DMS 273 (cell line): ENCODE measurements around the gene TSHZ3.

Experiments
- DNase-seq: peaks from one replicate; lab custom pipeline; 2025; ENCODE audit not compliant: unreplicated experiment; lab: John Stamatoyannopoulos, UW

Gene TSHZ3

DNA sequence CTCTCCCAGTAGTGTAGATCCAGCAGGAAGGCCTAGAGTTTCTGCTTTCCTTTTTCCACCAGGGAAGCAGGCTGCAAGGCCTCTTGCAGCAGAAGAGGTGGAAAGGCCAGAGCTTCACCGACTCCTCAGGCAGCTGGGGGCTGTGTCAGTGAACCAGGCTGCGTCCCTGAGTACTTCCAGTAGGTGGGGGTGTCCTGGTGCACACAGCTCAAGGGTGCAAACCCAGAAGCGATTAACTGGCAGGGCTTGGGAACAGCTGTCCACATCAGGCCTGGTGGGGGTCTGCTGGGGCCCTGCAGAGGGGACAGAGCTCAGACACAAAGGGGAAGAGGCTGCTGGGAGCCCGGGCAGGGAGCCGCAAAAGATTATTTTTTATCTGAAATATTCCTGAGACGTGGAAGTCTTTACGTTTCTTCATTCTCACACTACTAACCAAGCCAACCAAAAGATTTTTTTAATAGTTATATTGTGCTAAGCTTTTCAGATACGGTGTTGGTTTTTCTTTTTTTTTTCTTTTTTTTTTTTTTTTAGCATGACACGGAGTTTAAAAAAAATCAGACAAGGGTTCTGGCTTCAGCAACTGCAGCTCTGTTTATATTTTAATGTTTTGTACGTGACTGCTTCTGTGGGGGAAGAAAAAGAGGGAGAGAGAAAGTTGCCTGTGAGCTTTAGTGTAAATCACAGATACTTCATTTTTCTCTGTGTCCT, 11.0 kb downstream of the TSHZ3 start:
- DNase-seq = peak; percentile 55

- DNase-seq = no peak
These were observed 12.0 kb downstream of the TSHZ3 start for GRCh38 chr19:31337008-31337914.

- no peak for DNase-seq
These were observed 13.5 kb downstream of the TSHZ3 start for GRCh38 chr19:31335716-31336115.

DNA sequence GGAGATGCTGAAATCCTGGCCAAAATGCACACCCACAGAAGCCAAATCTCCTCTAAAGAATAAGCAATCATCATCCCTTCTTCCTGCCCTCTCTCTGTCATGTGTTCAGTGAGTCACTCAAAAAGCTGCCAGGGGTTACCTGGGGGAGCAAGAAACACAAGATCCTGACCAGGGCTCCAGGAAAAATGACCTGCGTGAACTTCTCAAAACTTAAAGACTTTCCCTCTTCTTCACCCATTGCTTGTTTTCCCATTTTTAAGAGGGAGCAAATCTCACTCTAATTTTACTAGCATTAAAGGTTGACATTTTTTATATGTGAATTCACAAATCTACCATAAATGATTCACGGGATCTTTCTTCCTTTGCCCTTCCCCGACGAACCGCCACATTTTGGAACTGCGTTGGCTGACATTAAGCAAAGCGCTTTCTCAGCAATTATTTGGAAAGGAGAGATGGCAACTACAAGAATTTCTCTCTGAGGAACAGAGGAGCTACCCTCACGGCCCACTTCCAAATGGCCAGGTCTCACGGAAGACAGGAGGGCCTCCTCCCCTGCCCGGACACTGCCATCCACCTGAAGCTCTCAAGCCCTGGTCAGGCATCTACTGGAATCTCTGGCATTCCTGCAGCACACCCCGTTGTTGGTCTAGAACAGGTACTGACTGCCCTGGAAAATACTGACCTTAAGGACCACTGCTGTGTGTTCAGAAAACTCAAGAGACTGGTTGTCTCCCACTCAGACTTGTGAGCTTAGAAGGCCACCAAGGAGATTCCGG, 14.2 kb downstream of the TSHZ3 start:
- no peak for DNase-seq

DNA sequence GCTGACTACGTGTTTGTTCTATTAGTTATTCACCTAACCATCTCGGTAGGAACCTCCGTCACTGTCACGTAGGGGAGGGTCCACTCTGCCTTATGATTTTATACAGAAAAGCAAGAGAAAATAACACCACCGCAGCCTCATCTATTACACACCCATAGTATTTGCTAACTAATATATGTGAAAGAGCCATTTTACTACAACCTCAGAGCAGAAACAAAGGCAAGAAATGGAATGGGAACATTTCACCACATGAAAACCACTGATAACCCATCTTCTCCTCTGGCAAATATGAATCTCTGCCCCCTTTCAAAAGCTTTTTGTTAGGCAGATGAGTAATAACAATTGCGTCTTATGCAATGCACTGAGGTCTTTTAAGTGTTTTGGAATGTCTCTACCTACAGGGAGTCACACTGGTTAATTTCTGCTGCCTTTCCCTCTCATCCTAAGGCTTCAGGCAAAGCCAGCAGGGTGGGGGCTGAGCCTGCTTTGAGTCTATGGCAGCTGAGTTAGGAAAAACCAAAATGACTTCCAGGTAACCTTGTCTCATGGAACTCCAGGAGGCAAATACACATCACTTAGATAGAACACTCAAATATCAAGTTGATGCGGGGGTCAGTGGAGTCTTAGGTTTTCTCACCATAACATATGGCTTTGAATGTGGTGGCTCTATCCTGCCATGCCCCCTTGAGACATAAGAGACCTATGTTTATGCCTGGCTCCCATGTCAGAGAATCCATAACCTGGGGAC, 15.0 kb downstream of the TSHZ3 start:
- DNase-seq = no peak

DNA sequence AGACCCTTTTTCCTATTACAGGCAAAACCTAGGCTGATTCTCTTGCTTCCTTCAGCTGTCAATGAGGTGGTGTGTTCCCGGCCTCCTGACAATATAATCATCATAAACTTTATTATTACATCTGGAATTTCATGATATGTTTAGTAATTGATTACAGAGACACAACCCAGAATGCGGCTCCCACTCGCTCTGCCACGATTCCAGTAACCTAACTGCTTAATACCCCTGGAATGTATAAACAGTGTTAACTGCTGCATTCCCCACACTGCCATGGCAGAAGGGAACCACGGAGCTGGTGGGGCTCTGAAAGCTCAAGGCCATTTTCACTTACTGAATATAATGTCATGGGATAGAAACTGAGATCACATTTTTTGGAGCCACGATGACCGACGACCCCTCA, 17.1 kb downstream of the TSHZ3 start:
- DNase-seq = no peak

- no peak for DNase-seq
These were observed 17.7 kb downstream of the TSHZ3 start for GRCh38 chr19:31331536-31331935.

- DNase-seq = no peak
These were observed 18.5 kb downstream of the TSHZ3 start for GRCh38 chr19:31330761-31331160.

GRCh38 chr19:31330237-31330636, 19.0 kb downstream of the TSHZ3 start:
- DNase-seq = no peak

- DNase-seq = no peak
These were observed 19.4 kb downstream of the TSHZ3 start for GRCh38 chr19:31329819-31330218.

DNA sequence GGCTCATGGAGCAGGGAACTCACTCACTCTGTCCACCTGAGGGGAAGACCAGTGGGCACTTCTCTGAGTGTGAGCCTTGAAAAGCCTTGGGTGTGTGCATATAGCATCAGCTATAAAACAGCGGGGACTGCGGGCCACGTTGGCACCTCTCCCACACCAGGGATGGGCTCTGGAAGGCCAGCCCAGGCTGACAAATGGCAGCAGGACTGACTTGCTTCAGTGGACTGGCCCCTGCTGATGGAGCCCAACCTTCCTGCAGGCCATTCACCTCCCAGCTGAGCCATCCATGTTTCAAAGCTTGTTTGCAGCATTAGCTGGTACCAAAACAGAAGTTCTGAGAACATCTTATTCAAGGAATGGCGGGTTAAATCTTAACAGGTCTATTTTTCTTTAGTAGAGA, 21.0 kb downstream of the TSHZ3 start:
- no peak for DNase-seq

- DNase-seq = no peak
These were observed 22.8 kb downstream of the TSHZ3 start for GRCh38 chr19:31326329-31327028.

DNA sequence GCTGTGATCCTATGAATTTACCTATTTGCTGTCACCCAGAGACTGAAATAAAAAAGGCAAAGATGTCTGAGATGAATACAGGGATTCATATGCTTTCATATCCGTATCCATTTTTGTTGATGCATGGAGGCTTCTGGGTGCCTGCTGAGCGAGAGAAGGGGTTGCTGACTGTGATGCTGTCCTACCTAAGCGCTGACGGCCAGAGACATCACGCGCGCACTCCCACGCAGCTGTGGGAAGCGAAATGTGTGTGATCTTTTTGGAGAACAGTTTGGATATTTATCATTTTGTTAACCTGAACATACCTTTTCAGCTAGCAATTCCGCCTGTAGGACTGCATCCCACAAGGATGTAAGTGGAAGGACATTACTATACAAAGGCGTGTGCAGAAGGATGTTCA, 23.9 kb downstream of the TSHZ3 start:
- DNase-seq = no peak

- no peak for DNase-seq
These were observed 29.8 kb downstream of the TSHZ3 start for GRCh38 chr19:31319465-31319864.

- DNase-seq = no peak
These were observed 30.3 kb downstream of the TSHZ3 start for GRCh38 chr19:31318790-31319425.

GRCh38 chr19:31317570-31317969, 31.7 kb downstream of the TSHZ3 start:
- no peak for DNase-seq

DNA sequence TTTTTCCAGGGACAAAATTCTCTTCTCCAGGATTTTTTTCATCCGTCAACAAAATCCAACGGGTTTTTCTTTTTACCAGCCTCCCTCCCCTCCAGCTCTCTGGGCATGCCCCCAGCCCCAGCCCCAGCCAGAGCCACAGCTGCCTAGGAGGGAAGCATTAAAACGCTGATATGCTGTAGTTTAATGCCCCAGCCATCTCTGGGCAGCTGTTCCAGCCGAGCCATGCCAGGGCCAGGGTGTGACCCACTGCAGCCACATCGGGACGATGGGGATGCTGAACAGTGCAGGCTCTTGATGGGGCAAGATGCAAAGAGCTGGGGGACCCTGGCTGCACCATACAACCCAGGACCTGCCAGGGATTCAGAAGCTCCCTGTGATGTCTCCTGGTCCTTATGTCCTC, 32.1 kb downstream of the TSHZ3 start:
- DNase-seq = no peak

DNA sequence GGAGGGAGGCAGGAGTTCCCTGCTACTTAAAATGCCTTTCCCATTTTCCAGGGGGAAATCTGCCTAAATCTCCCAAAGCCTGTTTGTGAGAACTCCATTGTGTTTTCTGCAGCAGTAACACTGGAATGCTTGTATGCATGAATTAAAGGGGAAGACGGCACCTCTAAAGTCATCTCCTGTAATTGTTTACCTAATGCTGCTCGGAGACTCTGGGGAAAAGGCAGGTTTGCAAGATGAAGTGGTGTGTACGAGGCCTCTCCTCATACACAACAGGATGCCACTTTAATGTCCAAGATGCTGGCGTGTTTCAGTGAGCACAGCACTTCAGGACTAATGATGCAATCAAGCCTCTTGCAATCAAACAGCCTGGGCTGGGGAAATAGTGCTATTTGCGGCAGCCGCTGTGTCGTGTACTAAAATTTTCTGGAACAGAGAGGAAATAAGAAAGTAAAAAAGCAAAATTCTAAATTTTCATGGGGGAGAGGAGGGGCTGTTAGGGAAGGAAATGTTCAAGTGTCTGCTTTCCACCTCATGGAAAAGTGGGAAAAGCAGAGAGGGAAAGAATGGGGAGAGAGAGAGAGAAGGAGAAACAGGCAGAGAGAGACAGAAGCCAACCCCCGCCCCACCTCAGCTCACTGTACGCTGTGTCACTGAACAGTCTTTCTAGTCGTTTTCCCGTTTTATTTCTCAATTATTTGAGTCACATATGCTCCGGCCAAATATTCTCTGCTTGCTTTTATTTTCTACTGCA, 32.9 kb downstream of the TSHZ3 start:
- no peak for DNase-seq

GRCh38 chr19:31315652-31316051, 33.6 kb downstream of the TSHZ3 start:
- no peak for DNase-seq
